Endothelial cell of umbilical vein (primary cell): ENCODE results near the gene PASK.

Experiments
- EZH2 ChIP-seq: IDR thresholded peaks from 2 replicates; pipeline ENCODE4 v1.6.1; 2012; ENCODE audit warnings: borderline replicate concordance, low read depth, mild to moderate bottlenecking, moderate library complexity, low read length, inconsistent platforms; ENCODE audit not compliant: severe bottlenecking
- FOS ChIP-seq: IDR thresholded peaks from 2 replicates; pipeline ENCODE4 v1.6.1; 2011; ENCODE audit warnings: mild to moderate bottlenecking, low read length, moderate library complexity, borderline replicate concordance; ENCODE audit not compliant: insufficient read depth
- JUN ChIP-seq: IDR thresholded peaks from 2 replicates; pipeline ENCODE4 v1.6.1; 2011; ENCODE audit warnings: borderline replicate concordance, low read depth; ENCODE audit not compliant: insufficient read length, insufficient read depth
- POLR2AphosphoS5 ChIP-seq: IDR thresholded peaks from 2 replicates; pipeline ENCODE4 v1.6.1; 2012; ENCODE audit warnings: low read depth, mild to moderate bottlenecking, control low read depth, low read length, moderate library complexity; ENCODE audit not compliant: insufficient read depth
- TF ChIP-seq, protein P1 (sequence below), 2 donors: IDR thresholded peaks; 1 replicate in 1 of 2; 2 replicates in 1 of 2; pipeline ENCODE4 v1.5.1; 2011; ENCODE audit warnings: low read length in 2 of 2, mild to moderate bottlenecking in 2 of 2, moderate library complexity in 2 of 2, control low read depth in 1 of 2, inconsistent platforms in 1 of 2, low read depth in 1 of 2; ENCODE audit not compliant: insufficient read depth in 1 of 2; ENCODE audit errors: extremely low read depth in 1 of 2

DNA sequence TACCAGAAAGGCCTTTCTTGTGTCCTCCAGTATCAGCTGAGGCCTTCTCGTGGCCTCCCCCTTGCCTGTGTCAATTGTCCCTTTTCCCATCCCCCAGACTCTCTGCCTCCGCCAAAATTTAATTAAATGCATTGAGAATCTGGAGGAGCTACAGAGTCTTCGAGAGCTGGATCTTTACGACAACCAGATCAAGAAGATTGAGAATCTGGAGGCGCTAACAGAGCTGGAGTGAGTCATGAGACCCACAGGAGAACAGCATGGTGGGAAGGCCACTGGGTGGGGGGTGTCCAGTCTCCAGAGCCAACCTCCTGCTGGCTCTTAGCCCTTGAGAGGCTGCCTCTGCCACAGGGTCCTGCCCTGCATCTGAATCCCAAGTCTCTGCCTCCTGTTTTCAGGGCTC, 9.8 kb upstream of the PASK start:
- TF ChIP-seq EZH2 (no peak), FOS (no peak), POLR2AphosphoS5 (no peak), JUN (no peak)
- TF ChIP-seq, protein P1, sequence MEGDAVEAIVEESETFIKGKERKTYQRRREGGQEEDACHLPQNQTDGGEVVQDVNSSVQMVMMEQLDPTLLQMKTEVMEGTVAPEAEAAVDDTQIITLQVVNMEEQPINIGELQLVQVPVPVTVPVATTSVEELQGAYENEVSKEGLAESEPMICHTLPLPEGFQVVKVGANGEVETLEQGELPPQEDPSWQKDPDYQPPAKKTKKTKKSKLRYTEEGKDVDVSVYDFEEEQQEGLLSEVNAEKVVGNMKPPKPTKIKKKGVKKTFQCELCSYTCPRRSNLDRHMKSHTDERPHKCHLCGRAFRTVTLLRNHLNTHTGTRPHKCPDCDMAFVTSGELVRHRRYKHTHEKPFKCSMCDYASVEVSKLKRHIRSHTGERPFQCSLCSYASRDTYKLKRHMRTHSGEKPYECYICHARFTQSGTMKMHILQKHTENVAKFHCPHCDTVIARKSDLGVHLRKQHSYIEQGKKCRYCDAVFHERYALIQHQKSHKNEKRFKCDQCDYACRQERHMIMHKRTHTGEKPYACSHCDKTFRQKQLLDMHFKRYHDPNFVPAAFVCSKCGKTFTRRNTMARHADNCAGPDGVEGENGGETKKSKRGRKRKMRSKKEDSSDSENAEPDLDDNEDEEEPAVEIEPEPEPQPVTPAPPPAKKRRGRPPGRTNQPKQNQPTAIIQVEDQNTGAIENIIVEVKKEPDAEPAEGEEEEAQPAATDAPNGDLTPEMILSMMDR (IDR thresholded peaks at IDR 0.05; ENCODE audit: extremely low read depth in 1 of 2, insufficient read depth in 1 of 2, low read depth in 1 of 2, low read length in 2 of 2): no peak
